ENCODE measurements around the gene CLDND2. TPM values are rescaled to one million over a fixed set of nuclear protein-coding genes. Genes with fewer than 3 reads are reported as not detected.

The CLDND2 gene
- total and polyA plus RNA-seq, 4 experiments from 2014 or later: 1.5 to 2.0 TPM; not detected in 2

DNA sequence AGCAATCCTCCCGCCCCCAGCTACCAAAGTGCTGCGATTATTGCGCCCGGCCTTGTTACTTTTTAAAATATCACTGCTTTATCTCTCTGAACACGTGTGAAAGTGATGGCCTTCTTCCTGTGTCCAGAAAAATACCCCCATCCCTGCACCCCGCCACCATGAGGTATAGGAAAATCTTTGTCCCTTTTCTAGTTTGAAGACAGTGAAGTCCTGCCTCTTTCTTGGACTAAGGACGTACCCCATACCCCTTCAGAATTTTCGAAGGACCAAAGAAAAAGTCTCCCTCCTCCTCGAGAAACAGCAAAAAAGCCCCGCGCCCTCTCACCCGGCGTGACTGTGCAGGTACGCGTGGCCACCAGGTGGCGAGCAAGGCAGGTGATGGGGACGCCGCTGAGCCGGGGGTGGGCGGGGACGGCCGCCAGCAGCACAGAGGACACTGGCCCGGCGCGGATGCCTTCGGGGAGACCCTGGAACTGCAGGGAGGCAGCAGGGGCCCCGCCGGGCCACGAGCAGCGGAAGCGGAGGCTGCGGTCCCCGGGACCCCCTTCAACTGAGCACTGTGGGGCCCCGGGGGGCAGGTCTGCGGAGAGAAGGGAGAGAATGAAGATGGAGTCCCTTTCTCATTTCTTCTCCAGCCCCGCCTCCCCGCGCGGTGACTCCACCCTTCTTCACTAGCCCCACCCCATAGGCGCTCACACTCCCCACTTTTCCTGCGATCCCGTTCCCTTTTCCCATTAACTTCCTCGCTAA is 30.1 kb downstream of the CLDND2 start:
- ChIA-PET POLR2A (ENCODE audit: partially characterized antibody) (interaction anchor here (0.6 to 2.1 kb wide), 2 partner anchors 29 to 66 kb away, joined by 3 to 10 read pairs; partner anchors contain the start of gene CLDND2), CTCF (ENCODE audit: partially characterized antibody) (interaction anchor here (0.7 to 1.7 kb wide), 20 partner anchors 10 to 439 kb away, joined by 3 to 8 read pairs (median 4); partner anchors contain the start of genes NKG7 and SIGLEC10)
- no peaks in the 10 kb centered on the region for H3K36me3 Mint-ChIP-seq
- intact Hi-C loops (cut with micrococcal nuclease): loop anchor here (1.0 kb wide), 6 partner anchors 29 to 177 kb away; no protein-coding TSS in a partner anchor
- peaks cover 0 to 3% of the 10 kb centered on the region in 2 donors for H3K27me3 Mint-ChIP-seq
- Histone ChIP-seq H3K9me3 (ENCODE audit: control insufficient read depth in 1 of 2, low read length in 2 of 2) (no peaks in the 10 kb centered on the region), H3K36me3 (ENCODE audit: insufficient read depth, low read length) (no peaks in the 10 kb centered on the region), H3K4me1 (ENCODE audit: insufficient read depth, low read length) (peaks cover 15% of the 10 kb centered on the region), H3K27me3 (ENCODE audit: insufficient read depth, low read length) (no peaks in the 10 kb centered on the region), H3K4me3 (ENCODE audit: low read length in 2 of 2) (peak overlapping the region; percentile 70 to 77), H3K27ac (ENCODE audit: low read depth, low read length) (no peak overlapping the region)
- peak overlapping the region; percentile 78 to 92 (median 88) for H3K4me3 Mint-ChIP-seq
- H3K9me3 Mint-ChIP-seq: no peaks in the 10 kb centered on the region
- peak; percentile 80 to 86 (median 82) for DNase-seq
- H3K27ac Mint-ChIP-seq: peak overlapping the region; percentile 18 to 84 (median 57)
- peaks cover 12 to 27% (median 19%) of the 10 kb centered on the region in 4 donors for H3K4me1 Mint-ChIP-seq

DNA sequence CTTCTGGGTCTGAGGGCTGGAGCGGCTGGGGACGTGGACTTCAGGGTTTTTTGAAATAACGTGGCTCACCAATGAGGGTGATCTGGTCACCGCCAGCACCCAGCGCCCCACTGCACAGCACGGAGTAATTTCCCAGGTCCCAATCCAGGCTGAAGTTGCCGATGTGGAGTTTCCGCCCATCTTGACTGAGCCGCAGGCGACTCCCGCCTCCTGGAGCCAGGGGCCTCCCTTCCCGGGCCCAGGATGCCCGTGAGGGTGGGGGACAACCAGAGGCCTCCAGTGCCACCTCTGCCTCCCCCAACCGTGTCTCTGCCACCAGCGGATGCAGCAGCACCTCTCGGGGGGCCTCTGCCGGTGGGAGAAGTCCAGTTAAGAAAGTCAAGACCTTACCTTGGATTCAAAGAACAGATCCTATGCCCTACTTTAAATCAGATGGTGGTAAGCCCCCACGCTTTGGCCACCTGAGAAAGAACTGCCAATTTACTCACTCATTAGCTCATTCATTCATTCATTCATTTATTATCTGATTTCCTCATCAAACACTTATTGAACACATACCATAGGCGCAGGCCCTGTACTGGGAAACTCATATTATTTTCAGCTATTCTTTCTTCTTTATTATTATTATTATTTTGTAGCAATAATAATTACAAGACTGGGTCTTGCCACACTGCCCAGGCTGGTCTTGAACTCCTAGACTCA is 30.8 kb downstream of the CLDND2 start:
- Mint-ChIP-seq H3K27me3 (peaks cover 0 to 4% of the 10 kb centered on the region in 2 donors), H3K4me3 (peak overlapping the region in 6 of 8 donors; percentile 67 to 90 (median 85)), H3K36me3 (no peaks in the 10 kb centered on the region), H3K4me1 (peaks cover 12 to 27% (median 18%) of the 10 kb centered on the region in 4 donors), H3K27ac (peak overlapping the region in 1 of 7 donors; percentile 84), H3K9me3 (no peaks in the 10 kb centered on the region)
- CTCF ChIA-PET (ENCODE audit: partially characterized antibody): interaction anchor here (0.7 to 1.2 kb wide), 14 partner anchors 9 to 440 kb away, joined by 3 to 8 read pairs (median 4); partner anchors contain the start of genes NKG7 and SIGLEC10
- Histone ChIP-seq H3K27ac (ENCODE audit: low read depth, low read length) (no peak overlapping the region), H3K9me3 (ENCODE audit: control insufficient read depth in 1 of 2, low read length in 2 of 2) (no peaks in the 10 kb centered on the region), H3K27me3 (ENCODE audit: insufficient read depth, low read length) (no peaks in the 10 kb centered on the region), H3K36me3 (ENCODE audit: insufficient read depth, low read length) (no peaks in the 10 kb centered on the region), H3K4me1 (ENCODE audit: insufficient read depth, low read length) (peaks cover 15% of the 10 kb centered on the region), H3K4me3 (ENCODE audit: low read length in 2 of 2) (no peak overlapping the region)
- no peak for DNase-seq
- intact Hi-C loops (cut with micrococcal nuclease): loop anchor here (1.0 kb wide), 1 partner anchor 177 kb away; no protein-coding TSS in a partner anchor
- POLR2A ChIA-PET (ENCODE audit: partially characterized antibody): interaction anchor here (2.1 kb wide), 1 partner anchor 30 kb away, joined by 10 read pairs; the partner anchor contains the start of gene CLDND2

- Mint-ChIP-seq H3K4me1 (peaks cover 9 to 27% (median 17%) of the 10 kb centered on the region in 4 donors), H3K27me3 (peaks cover 0 to 4% of the 10 kb centered on the region in 2 donors), H3K9me3 (no peaks in the 10 kb centered on the region), H3K36me3 (no peaks in the 10 kb centered on the region), H3K4me3 (no peak overlapping the region), H3K27ac (no peak overlapping the region)
- Histone ChIP-seq H3K36me3 (ENCODE audit: insufficient read depth, low read length) (no peaks in the 10 kb centered on the region), H3K9me3 (ENCODE audit: control insufficient read depth in 1 of 2, low read length in 2 of 2) (no peaks in the 10 kb centered on the region), H3K4me1 (ENCODE audit: insufficient read depth, low read length) (peaks cover 15% of the 10 kb centered on the region), H3K4me3 (ENCODE audit: low read length in 2 of 2) (no peak overlapping the region), H3K27ac (ENCODE audit: low read depth, low read length) (no peak overlapping the region), H3K27me3 (ENCODE audit: insufficient read depth, low read length) (no peaks in the 10 kb centered on the region)
- ChIA-PET POLR2A (ENCODE audit: partially characterized antibody) (interaction anchor here (2.1 kb wide), 1 partner anchor 31 kb away, joined by 10 read pairs; the partner anchor contains the start of gene CLDND2), CTCF (ENCODE audit: partially characterized antibody) (interaction anchor here (0.7 to 1.2 kb wide), 8 partner anchors 22 to 320 kb away, joined by 3 to 8 read pairs (median 6); no protein-coding TSS in a partner anchor)
- intact Hi-C loops (cut with micrococcal nuclease): no loop called here
- DNase-seq: no peak
These were observed 31.5 kb downstream of the CLDND2 start for GRCh38 chr19:51337141-51337860.

DNA sequence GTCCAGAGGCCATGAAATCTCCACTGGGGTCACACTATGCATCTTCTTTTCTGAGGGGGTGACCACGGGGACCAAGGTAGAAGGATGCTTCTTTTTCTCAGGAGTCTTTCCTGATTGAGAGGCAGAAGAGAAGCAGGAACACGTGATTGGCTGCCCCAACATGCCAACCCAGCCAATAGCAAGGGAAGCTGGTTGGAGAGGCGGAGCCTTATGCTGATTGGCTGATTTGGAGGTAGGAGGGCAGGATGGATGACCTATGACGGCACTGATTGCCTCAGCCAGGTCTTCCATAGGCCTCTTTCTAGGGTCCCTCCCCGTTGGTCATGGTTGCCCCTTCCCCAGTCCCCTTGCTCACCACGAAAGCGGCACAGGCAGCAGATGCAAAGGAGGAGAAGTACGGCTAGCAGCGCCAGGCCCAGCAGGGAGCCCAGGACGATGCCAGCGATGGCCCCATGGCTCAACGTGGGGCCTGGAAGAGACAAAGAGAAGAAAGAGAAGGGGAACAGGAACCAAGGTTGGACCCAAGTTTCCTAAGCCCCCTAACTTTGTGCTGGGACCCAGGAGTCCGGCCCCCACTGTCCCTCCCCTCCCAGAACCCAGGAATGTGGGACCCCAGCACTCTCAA is 34.9 kb downstream of the CLDND2 start:
- H3K27me3 Mint-ChIP-seq: peaks cover 7 to 22% of the 10 kb centered on the region in 2 donors
- no peaks in the 10 kb centered on the region for H3K36me3 ChIP-seq (ENCODE audit: insufficient read depth, low read length)
- DNase-seq: no peak
- H3K9me3 ChIP-seq (ENCODE audit: control insufficient read depth in 1 of 2, low read length in 2 of 2): no peaks in the 10 kb centered on the region
- H3K4me1 Mint-ChIP-seq: peaks cover 3 to 11% (median 6%) of the 10 kb centered on the region in 4 donors
- H3K4me3 Mint-ChIP-seq: no peak overlapping the region
- H3K9me3 Mint-ChIP-seq: peaks cover 0 to 5% (median 1%) of the 10 kb centered on the region in 8 donors
- POLR2A ChIA-PET (ENCODE audit: partially characterized antibody): no interaction called here
- H3K27ac Mint-ChIP-seq: no peak overlapping the region
- H3K4me3 ChIP-seq (ENCODE audit: low read length in 2 of 2): no peak overlapping the region
- H3K4me1 ChIP-seq (ENCODE audit: insufficient read depth, low read length): peaks cover 7% of the 10 kb centered on the region
- no peak overlapping the region for H3K27ac ChIP-seq (ENCODE audit: low read depth, low read length)
- CTCF ChIA-PET (ENCODE audit: partially characterized antibody): no interaction called here
- H3K27me3 ChIP-seq (ENCODE audit: insufficient read depth, low read length): no peaks in the 10 kb centered on the region
- H3K36me3 Mint-ChIP-seq: peaks cover 0 to 9% of the 10 kb centered on the region in 2 donors
- intact Hi-C loops (cut with micrococcal nuclease): no loop called here

DNA sequence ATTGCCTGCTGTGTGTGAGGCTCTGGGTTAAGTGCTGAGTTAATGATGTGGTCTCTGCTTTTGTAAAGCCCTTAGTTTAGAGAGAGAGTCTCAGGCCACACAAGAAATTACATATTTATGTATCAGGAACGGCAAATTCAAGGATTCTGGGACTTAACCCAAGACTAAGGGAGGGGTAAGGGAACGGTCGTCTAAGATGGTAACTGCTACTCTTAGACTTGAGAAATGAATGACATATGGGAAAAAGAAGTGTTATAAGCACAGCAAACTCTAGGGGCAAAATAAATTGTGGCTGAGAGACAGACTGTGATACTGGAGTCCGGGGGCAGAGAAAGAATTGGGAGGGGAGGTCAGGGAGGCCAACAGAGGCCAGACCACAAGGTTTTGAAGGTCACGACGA is 37.1 kb downstream of the CLDND2 start:
- no peak for DNase-seq
- Histone ChIP-seq H3K4me1 (ENCODE audit: insufficient read depth, low read length) (peaks cover 9% of the 10 kb centered on the region), H3K27ac (ENCODE audit: low read depth, low read length) (no peak overlapping the region), H3K9me3 (ENCODE audit: control insufficient read depth in 1 of 2, low read length in 2 of 2) (no peaks in the 10 kb centered on the region), H3K4me3 (ENCODE audit: low read length in 2 of 2) (no peak overlapping the region), H3K27me3 (ENCODE audit: insufficient read depth, low read length) (peaks cover 13% of the 10 kb centered on the region), H3K36me3 (ENCODE audit: insufficient read depth, low read length) (no peaks in the 10 kb centered on the region)
- peaks cover 0 to 9% of the 10 kb centered on the region in 2 donors for H3K36me3 Mint-ChIP-seq
- ChIA-PET POLR2A (ENCODE audit: partially characterized antibody) (no interaction called here), CTCF (ENCODE audit: partially characterized antibody) (no interaction called here)
- peaks cover 15 to 27% of the 10 kb centered on the region in 2 donors for H3K27me3 Mint-ChIP-seq
- intact Hi-C loops (cut with micrococcal nuclease): no loop called here
- H3K4me1 Mint-ChIP-seq: peaks cover 4 to 16% (median 5%) of the 10 kb centered on the region in 4 donors
- peaks cover 0 to 5% (median 1%) of the 10 kb centered on the region in 8 donors for H3K9me3 Mint-ChIP-seq
- H3K4me3 Mint-ChIP-seq: no peak overlapping the region
- no peak overlapping the region for H3K27ac Mint-ChIP-seq

DNA sequence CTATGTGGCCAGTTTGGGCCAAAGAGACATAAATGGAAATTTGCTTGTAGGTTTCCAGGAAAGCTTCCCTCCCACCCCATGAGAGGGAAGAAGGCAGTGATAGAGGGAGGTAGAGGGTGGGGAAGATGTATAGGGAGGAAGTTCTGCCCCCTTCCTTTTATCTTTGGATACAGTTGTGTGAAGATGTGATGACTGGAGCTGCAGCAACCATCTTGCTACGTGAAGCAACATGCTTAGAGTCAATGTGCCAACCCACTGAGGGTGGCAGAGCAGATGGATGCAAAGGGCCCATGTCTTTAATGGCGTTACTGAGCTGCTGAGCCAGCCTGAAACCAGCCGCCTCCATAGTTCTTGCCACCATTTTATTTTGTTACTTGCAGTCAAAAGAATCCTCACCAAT is 37.6 kb downstream of the CLDND2 start:
- peaks cover 17 to 27% of the 10 kb centered on the region in 2 donors for H3K27me3 Mint-ChIP-seq
- H3K27ac Mint-ChIP-seq: no peak overlapping the region
- Histone ChIP-seq H3K27ac (ENCODE audit: low read depth, low read length) (no peak overlapping the region), H3K36me3 (ENCODE audit: insufficient read depth, low read length) (no peaks in the 10 kb centered on the region), H3K27me3 (ENCODE audit: insufficient read depth, low read length) (peaks cover 13% of the 10 kb centered on the region), H3K9me3 (ENCODE audit: control insufficient read depth in 1 of 2, low read length in 2 of 2) (no peaks in the 10 kb centered on the region), H3K4me3 (ENCODE audit: low read length in 2 of 2) (no peak overlapping the region), H3K4me1 (ENCODE audit: insufficient read depth, low read length) (peaks cover 9% of the 10 kb centered on the region)
- peaks cover 4 to 16% (median 5%) of the 10 kb centered on the region in 4 donors for H3K4me1 Mint-ChIP-seq
- ChIA-PET POLR2A (ENCODE audit: partially characterized antibody) (no interaction called here), CTCF (ENCODE audit: partially characterized antibody) (no interaction called here)
- H3K9me3 Mint-ChIP-seq: peaks cover 0 to 5% (median 1%) of the 10 kb centered on the region in 8 donors
- intact Hi-C loops (cut with micrococcal nuclease): no loop called here
- no peak overlapping the region for H3K4me3 Mint-ChIP-seq
- peaks cover 0 to 9% of the 10 kb centered on the region in 2 donors for H3K36me3 Mint-ChIP-seq
- no peak for DNase-seq

Data from CD4-positive, alpha-beta memory T cell (primary cell).